ENCODE results near the gene COX5A.

Gene COX5A

GRCh38 chr15:74937590-74938371 is at the start of gene COX5A:
Gene COX5A, minus strand, starts transcription at chr15:74938073. Its CDS starts 59 bp downstream, at chr15:74938014.
- peak; percentile 96 for DNase-seq

DNA sequence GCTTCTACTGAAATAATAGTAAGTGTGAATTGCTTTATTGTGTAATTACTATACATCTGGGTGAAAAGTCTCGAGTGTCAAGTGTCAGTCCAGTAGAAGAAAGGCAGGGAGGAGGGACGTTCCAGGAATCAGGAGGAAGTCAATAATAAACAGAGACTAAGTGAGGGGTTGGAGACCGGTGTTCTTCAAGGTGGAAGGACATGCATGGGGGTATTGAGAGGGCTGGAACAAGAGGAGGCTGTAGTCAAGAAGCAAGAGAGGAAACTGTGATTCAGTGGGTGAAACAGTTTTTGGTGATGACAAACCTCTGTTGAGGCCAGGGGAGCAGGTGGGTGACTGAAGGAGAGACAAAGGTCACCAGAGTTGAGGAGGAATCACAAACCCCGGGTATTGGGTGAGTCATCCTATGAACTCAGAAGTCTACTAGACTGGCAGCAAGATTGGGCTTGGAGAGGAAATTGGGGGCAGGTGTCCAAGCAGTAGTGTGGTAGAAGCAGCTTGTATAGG is 45.9 kb upstream of the COX5A start:
- DNase-seq: no peak

DNA sequence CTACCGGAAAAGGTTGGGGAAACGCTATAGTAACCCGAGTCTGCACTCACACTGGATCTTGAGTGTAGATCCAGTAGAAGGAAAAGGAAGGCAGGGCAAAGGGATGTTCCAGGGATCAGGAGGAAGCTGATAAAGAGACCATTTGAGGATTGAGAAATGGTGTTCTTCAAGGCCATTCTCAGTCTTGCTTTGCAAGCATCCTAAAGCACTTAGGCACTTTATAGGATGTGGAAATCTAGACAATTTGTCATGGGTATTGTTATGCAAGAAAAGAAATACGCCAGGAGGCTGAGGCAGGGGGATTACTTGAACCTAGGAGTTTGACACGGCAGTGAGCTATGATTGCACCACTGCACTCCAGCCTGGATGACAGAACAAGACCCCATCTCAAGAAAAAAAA is 44.3 kb upstream of the COX5A start:
- no peak for DNase-seq

- DNase-seq: no peak
Observed at GRCh38 chr15:74978503-74978902, 40.6 kb upstream of the COX5A start.

GRCh38 chr15:74978077-74978476 is 40.2 kb upstream of the COX5A start:
- no peak for DNase-seq

GRCh38 chr15:74977599-74977998 is 39.7 kb upstream of the COX5A start:
- no peak for DNase-seq

DNA sequence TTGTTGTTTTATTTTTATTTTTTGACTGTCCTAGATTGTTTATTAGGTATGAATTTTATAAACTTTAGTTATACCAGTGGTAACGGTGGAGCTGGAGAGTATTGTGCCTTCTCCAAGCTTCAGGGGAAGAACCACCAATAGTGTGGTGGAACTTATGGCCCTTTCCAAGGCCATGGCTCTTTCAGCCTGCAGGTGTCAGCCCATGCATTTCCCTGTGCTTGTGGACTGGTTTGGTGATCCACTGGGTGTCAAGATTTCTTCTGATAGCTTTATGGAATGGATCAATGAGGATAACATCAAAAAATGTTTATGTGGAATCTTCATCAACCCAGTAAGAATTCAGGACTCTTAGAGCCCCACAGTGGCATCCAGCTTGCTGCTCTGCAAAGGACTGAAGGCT is 38.3 kb upstream of the COX5A start:
- no peak for DNase-seq

DNA sequence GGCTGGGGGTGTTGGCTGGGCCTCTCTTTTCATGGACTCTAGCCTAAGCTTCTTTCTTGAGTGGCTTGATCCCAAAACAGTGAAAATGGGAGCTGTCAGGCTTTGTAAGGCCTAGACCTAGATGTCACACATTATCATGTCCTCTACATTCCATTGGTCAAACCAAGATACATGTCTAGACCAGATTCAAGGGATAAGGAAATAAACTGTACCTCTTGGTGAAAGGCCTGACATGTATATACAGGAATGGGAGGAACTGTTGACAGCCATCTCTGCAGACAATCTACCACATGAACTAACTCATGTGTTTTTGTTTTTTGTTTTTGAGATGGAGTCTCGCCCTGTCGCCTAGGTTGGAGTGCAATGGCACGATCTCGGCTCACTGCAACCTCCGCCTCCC is 29.8 kb upstream of the COX5A start:
- no peak for DNase-seq

- DNase-seq: no peak
Observed at GRCh38 chr15:74964794-74965193, 26.9 kb upstream of the COX5A start.

GRCh38 chr15:74963213-74963612 is 25.3 kb upstream of the COX5A start:
- no peak for DNase-seq

- no peak for DNase-seq
Observed at GRCh38 chr15:74962671-74963070, 24.8 kb upstream of the COX5A start.

GRCh38 chr15:74962219-74962618 is 24.3 kb upstream of the COX5A start:
- no peak for DNase-seq

DNA sequence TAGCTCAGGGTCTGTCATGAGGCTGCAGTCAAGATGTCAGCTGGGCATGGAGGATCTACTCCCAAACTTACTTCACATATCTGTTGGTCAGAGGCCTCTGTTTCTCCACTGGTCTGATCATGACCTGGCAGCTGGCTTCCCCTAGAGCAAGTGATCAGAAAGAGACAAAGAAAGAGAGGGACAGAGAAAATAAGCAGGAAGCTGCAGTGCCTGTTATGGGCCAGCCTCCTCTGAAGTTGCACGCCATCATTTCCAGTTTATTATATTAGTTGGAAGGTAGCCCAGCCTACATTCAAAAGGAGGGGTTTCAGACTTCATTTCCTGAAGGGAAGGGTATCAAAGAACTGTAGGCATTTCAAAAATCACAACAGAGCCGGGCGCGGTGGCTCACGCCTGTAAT is 23.7 kb upstream of the COX5A start:
- no peak for DNase-seq

- DNase-seq: no peak
Observed at GRCh38 chr15:74960995-74961588, 23.2 kb upstream of the COX5A start.

DNA sequence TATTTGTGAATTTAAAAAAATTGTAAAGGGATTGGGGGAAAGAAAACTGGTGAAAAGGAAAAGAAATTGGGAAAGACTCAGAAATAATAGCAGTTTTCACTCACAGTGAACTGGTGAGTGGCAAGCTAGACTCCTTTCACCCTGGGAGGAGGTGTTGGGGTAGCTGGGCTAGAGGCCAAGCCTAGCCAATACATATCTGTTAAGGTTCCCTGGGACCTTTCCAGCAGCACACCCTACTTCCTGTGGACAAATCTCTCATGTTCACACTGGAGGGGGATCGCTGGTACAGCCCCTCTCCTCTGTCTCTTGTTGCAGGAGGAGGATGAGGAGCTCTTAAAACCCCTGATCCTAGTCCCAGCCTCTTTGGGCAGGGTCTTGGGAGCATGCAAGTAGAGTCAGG is 22.4 kb upstream of the COX5A start:
- peak; percentile 15 for DNase-seq

DNA sequence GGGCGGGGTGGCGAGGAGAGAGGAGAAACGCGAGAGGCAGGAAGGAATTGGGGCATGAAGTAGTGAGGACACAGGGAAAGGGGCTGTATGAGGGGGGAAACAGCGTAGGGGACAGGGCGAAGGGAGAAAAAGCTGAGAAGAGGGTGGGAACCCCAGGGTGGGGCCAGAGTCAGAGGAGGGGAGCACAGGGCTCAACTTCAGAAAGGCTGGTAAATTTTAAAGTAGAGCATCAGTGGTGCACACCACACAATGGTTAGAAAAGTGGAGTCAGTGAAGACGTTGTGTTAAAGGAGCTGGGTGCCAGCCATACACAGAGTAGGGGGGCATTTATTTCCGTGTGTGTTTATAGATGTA is 21.7 kb upstream of the COX5A start:
- no peak for DNase-seq

- no peak for DNase-seq
Observed at GRCh38 chr15:74958908-74959585, 21.2 kb upstream of the COX5A start.

GRCh38 chr15:74958320-74958907 is 20.5 kb upstream of the COX5A start:
- DNase-seq: no peak

- no peak for DNase-seq
Observed at GRCh38 chr15:74957476-74958035, 19.7 kb upstream of the COX5A start.

DNA sequence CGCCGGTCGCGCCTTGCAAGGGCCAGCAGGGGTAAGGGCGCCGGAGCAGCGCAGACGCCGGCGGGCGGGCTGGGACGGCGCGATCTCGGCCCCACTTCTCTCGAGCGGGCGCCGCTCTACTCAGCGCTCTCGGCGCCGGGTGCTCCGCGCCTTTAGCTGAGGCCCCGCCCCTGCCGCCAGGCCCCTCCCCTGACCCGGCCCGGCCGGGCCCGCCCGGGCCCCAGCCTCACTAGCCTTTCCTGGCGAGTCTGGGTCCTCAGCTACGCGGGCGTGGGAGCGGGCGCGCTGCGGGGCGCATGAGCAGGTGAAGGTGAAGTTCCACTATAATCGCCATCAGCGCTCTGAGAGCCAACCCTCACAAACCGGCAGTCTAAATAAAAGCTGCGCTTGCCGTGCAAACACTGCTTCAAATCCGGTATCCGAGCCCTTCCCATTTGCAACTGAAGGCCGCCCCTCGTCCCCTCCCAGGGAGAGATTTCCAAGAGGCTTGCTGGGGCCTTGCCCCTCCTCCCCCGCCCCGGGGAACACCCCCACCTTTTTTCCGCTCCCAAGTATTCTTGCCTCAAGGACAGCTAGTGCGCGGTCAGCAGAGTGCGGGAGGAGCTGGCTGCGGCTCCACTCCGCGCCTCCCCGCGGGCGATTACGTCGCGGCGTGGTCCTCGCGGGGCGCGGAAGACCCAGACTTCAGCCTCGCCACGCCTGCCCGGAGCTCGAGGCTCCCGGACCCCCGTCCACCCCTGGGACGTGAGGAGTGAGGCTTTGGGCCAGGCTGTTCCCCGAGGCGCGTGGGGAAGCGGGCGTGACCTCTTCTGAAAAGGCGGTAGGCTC is 19.0 kb upstream of the COX5A start, which contains the start of gene RPP25:
RPP25 (minus strand) TSS at position 125 of the 828 bp plus-strand sequence. CDS start 189 bp downstream, outside the sequence.
- DNase-seq: peak; percentile 58

- peak; percentile 66 for DNase-seq
Observed at GRCh38 chr15:74955796-74956647, 18.1 kb upstream of the COX5A start.
